NK-92 (cell line): ENCODE measurements around the gene TENM3.

Source experiments
- DNase-seq: peaks from one replicate; lab custom pipeline; 2025; ENCODE audit not compliant: unreplicated experiment; lab: John Stamatoyannopoulos, UW

TENM3 gene

GRCh38 chr4:182716192-182716591, 473.0 kb downstream of the TENM3 start:
- no peak for DNase-seq

DNA sequence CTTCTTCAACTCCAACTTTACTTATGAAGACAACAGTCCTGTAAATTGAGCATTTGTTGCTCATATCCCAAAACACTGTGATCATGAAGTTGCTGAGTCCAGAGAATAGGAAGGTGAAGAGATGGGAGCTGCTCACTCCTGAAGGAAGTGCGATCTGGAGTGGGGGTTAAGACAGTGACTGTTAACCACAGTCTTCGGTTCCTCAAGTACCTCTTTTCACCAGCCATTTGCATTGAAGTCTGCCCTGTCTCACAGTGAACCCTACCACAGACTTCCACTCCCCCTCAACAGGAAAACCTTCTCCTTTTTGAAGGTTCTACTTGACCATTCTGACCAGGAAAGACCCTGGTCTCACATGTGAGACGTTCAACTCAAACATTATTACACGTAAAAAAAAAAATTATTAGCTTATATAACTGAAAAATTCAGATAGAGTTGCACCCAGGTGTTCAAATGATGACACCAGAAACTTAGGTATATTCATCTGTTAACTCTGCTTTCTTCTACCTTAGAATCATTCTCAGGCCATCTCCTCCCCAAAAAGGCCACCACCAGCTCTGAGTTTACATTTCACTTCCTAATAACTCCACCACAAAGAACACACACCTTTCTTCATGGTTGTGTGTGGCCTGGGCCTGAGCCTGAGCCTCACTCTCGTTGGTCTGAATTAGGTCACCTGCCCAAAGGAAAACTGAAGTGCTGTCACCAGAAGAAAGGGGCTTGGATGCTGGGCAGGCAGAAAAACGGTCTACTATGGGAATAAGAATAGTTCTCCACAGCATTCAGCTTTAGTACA, 474.8 kb downstream of the TENM3 start:
- no peak for DNase-seq

- DNase-seq, result no peak
Observed at GRCh38 chr4:182724414-182724813, 481.2 kb downstream of the TENM3 start.

DNA sequence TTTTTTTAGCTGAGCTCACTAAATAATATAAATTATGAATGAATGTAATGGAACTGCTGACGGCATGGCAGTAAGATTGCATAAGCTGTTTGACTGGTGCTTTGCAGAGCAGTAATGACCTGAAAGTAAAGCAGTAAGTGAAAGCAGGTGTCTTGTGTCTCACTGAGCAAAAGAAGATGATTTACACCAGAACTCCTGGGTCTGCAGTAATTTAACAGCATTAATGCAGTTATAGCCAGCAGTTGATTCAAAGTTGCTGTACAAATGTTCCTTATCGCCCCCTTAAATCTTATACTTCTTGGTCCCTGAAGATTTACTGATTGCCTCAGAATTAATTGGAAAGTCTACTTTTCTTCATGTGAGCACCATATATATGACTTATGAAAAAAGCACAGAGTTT, 486.3 kb downstream of the TENM3 start:
- no peak for DNase-seq

DNA sequence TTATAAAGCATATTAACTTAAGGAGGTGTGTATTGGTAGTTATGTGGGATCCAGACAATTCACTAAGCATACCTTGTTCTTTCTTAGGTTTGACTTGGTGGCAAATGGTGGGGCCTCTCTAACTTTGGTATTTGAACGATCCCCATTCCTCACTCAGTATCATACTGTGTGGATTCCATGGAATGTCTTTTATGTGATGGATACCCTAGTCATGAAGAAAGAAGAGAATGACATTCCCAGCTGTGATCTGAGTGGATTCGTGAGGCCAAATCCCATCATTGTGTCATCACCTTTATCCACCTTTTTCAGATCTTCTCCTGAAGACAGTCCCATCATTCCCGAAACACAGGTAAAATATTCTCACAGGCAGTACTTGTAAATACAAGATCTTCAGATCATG, 487.6 kb downstream of the TENM3 start:
- no peak for DNase-seq

GRCh38 chr4:182736207-182736606, 493.0 kb downstream of the TENM3 start:
- no peak for DNase-seq

- no peak for DNase-seq
Observed at GRCh38 chr4:182738283-182739047, 495.3 kb downstream of the TENM3 start.

- no peak for DNase-seq
Observed at GRCh38 chr4:182740256-182740655, 497.1 kb downstream of the TENM3 start.

DNA sequence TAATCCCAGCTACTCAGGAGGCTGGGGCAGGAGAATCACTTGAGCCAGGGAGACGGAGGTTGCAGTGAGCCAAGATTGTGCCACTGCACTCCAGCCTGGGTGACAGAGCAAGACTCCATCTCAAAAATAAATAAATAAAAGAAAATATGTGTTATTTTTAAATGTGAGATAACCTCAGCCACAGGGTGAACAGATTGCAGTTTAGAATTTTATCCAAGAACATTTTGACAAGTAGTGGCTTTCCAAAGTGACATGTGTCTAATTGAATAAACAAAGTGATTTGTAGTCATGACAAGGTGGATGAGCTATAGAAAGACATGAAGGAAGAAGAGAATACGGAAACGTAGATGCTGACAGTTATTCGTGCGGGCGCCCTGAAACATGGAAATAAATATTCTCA, 497.9 kb downstream of the TENM3 start:
- DNase-seq, result no peak

- DNase-seq, result no peak
Observed at GRCh38 chr4:182741914-182742313, 498.7 kb downstream of the TENM3 start.

- no peak for DNase-seq
Observed at GRCh38 chr4:182743815-182744214, 500.6 kb downstream of the TENM3 start.

GRCh38 chr4:182745237-182745636, 502.0 kb downstream of the TENM3 start:
- no peak for DNase-seq

GRCh38 chr4:182746876-182747275, 503.7 kb downstream of the TENM3 start:
- no peak for DNase-seq

DNA sequence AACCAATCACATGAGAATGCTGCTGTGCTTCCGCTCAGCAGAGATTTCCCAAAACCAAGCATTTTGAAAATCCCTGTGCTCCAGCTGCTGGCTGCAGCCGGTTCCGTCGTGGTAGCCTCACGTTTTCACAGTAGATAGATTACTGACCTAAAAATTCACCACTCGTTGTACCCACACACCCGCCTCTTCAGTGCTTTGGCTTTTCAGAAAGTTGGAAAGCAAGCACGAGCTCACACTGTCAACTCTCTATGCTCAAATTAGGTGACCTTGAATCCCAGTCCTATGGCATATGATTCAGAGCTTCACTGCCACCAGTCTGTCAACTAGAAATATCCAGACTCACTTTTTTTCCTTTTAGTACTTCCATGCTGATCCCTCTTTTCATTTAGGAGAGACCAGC, 505.1 kb downstream of the TENM3 start:
- DNase-seq, result no peak

DNA sequence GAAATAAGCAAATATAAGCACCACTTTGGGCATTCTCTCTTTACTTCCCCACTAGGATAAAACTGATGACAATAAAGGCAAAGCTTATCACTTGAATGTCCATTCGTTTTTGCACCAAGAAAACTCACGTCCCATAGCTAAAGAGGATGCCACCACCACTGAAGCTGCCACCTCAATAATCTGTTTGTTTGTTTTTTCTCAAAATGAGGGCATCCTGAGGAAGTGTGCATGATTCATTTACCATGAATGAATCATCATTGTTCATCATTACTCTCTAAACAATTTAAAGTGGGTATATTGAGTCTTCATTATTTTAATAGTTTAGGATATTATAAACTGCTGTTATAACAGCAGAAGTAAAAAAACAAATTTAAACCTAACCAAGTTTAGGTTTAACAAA, 505.7 kb downstream of the TENM3 start:
- DNase-seq, result no peak

DNA sequence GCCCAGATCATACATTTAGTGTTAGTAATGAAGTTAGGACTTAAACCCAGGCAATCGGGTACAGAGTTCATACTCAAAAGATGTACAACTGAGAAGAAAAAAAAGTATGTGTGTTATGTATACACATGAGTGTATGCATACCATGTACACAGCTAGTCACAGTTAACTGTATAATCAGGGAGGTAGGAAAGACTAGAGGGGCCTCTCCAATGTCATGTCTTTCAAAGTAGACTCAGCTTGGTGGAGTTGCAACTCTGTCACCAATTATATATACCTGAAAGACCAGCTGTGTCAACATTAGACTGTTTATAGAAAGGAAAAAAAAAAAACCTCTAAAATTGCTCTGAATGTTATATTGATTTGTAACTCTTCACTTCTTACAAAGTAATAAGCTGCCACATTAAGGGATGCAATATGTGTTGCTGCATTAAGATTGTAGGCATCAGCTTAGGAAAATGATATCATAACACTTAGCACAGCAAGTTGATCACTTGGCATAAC, 506.5 kb downstream of the TENM3 start:
- no peak for DNase-seq

- no peak for DNase-seq
Observed at GRCh38 chr4:182752158-182752910, 509.1 kb downstream of the TENM3 start.

DNA sequence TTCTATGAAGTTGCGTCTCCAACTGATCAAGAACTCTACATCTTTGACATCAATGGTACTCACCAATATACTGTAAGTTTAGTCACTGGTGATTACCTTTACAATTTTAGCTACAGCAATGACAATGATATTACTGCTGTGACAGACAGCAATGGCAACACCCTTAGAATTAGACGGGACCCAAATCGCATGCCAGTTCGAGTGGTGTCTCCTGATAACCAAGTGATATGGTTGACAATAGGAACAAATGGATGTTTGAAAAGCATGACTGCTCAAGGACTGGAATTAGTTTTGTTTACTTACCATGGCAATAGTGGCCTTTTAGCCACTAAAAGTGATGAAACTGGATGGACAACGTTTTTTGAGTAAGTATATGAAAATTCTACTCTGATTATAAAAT, 511.7 kb downstream of the TENM3 start:
- DNase-seq, result no peak

- DNase-seq, result no peak
Observed at GRCh38 chr4:182756161-182756690, 513.0 kb downstream of the TENM3 start.

GRCh38 chr4:182758273-182758672, 515.1 kb downstream of the TENM3 start:
- DNase-seq, result no peak

GRCh38 chr4:182760551-182761043, 517.4 kb downstream of the TENM3 start:
- no peak for DNase-seq
